Measurements from ENCODE around the gene BTBD7. TPM values are rescaled to one million over a fixed set of nuclear protein-coding genes. Genes with fewer than 3 reads are reported as not detected.
"Not testable (repeated sequence)": the region's sequence is repeated elsewhere in the genome, so short reads cannot be mapped to it uniquely, and the experiment has no call there.

BTBD7 gene, protein sequence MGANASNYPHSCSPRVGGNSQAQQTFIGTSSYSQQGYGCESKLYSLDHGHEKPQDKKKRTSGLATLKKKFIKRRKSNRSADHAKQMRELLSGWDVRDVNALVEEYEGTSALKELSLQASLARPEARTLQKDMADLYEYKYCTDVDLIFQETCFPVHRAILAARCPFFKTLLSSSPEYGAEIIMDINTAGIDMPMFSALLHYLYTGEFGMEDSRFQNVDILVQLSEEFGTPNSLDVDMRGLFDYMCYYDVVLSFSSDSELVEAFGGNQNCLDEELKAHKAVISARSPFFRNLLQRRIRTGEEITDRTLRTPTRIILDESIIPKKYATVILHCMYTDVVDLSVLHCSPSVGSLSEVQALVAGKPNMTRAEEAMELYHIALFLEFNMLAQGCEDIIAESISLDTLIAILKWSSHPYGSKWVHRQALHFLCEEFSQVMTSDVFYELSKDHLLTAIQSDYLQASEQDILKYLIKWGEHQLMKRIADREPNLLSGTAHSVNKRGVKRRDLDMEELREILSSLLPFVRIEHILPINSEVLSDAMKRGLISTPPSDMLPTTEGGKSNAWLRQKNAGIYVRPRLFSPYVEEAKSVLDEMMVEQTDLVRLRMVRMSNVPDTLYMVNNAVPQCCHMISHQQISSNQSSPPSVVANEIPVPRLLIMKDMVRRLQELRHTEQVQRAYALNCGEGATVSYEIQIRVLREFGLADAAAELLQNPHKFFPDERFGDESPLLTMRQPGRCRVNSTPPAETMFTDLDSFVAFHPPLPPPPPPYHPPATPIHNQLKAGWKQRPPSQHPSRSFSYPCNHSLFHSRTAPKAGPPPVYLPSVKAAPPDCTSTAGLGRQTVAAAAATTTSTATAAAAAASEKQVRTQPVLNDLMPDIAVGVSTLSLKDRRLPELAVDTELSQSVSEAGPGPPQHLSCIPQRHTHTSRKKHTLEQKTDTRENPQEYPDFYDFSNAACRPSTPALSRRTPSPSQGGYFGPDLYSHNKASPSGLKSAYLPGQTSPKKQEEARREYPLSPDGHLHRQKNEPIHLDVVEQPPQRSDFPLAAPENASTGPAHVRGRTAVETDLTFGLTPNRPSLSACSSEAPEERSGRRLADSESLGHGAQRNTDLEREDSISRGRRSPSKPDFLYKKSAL
- polyA plus RNA-seq (ENCODE audit: insufficient read length in 10 of 10) = 10 to 100 TPM; 18.6 to 26.1 (median 21.7) TPM
- long read RNA-seq, donor 1, full-length matches to known transcripts = 1 of 1 reads
- long read RNA-seq, donor 1, partial matches to known transcripts = 0 of 1 reads
- long read RNA-seq, donor 1, other reads (novel, unspliced or antisense) = 0 of 1 reads
- long read RNA-seq, donor 2, full-length matches to known transcripts = 1 of 1 reads
- long read RNA-seq, donor 2, partial matches to known transcripts = 0 of 1 reads
- long read RNA-seq, donor 2, other reads (novel, unspliced or antisense) = 0 of 1 reads
- long read RNA-seq, donor 3 = 0 reads
- long read RNA-seq, donor 4, full-length matches to known transcripts = 1 of 1 reads
- long read RNA-seq, donor 4, partial matches to known transcripts = 0 of 1 reads
- long read RNA-seq, donor 4, other reads (novel, unspliced or antisense) = 0 of 1 reads
- long read RNA-seq, donor 5 = 0 reads
- long read RNA-seq, donor 6 = 0 reads
- long read RNA-seq, donor 7, full-length matches to known transcripts = 2 of 2 reads
- long read RNA-seq, donor 7, partial matches to known transcripts = 0 of 2 reads
- long read RNA-seq, donor 7, other reads (novel, unspliced or antisense) = 0 of 2 reads
- long read RNA-seq, donor 8, full-length matches to known transcripts = 1 of 1 reads
- long read RNA-seq, donor 8, partial matches to known transcripts = 0 of 1 reads
- long read RNA-seq, donor 8, other reads (novel, unspliced or antisense) = 0 of 1 reads
- long read RNA-seq, donor 9 = 0 reads

DNA sequence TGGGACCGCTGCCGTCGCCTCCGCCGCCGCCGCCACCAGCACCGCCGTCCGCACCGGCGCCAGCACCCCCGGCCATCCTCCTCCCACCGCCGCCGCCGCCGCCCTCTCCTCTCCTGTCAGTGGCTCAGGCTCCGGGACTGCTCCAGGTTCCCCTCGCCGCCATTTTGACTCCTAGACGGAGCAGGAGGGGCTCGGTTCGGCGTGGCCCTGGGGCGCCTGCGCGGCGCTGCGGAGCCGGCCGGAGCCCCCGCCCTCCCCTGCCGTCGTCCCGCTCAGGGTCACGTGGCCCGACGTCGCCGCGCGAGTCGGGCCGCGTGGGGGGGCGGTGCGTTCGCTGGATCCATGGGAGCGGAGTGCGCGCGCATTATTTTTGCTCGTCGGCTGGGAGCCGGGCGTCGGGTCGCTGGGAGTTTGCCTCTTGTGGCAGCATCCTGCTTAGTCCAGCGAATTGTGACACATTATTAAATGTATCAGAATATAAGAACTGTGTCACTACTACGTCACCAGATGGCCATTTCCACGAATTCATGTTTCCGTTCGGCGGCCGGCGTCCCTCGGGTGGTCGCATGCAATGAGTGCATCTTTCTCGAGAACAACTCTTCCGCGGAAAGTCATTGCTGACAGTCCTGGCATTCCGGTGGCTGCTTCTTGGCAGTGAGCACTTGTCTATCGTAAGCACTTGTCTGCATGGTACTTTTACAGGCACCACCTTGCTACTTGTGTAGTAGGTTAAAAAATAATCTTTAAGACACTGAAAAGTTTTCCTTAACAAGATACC, at the start of gene BTBD7:
TSS of gene BTBD7 (minus strand) at position 184 of the 778 bp plus-strand sequence. CDS start 36,985 bp downstream, outside the sequence.
- DNase-seq = peak; percentile 96 to 98 (median 98)

DNA sequence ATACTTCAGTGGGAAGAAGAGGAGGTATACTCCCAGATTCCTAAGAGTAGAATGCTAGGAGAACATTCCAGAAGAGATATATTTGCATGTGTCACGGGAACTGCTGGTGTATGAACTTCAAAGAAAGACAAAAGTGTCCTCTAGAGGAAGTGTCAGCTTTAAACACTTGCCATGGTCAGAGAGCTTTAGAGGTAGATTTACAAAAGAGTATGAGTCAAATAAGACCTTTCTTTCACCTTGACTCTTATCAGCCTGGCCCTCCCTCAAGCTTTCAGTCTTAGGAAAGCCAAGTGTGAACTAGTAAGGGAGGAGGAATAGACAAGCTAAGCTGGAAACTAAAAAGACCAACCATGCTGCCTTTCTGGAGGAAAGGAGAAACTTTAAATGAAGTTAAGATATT, 48.8 kb upstream of the BTBD7 start:
- DNase-seq = no peak

DNA sequence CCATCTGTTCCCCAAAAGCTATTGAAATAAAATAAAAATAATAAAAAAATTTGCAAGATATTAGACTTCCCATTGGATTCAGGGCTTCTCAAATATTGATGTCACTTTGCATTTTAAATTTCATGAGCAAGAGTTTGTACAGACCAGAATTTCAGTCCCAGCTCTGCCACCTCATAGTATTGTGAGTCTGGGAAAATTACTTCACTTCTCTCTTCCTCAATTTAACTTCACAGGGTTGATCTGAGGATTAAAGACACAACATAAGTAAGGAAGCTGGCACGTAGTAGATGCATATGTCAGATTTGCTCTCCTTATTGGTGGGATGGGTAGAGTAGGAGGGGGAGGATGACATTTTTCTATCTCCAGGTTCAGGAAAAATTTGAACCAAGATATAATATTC, 47.0 kb upstream of the BTBD7 start:
- DNase-seq = no peak

DNA sequence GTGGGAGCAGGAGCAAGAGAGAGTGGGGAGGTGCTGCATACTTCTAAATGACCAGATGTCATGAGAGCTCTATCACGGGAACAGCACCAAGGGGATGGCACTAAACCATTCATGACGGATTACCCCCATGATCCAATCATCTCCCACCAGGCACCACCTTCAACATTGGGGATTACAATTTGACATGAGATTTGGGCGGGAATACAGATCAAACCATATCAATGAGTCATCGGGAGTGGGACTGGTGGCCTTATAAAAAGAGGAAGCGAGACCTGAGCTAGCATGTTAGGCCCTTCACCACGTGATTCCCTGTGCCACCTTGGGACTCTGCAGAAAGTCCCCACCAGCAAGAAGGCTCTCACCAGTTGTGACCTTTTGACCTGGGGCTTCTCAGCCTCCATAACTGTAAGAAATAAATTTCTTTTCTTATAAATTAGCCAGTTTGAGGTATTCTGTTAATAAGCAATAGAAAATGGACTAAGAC, 42.9 kb upstream of the BTBD7 start:
- no peak for DNase-seq

DNA sequence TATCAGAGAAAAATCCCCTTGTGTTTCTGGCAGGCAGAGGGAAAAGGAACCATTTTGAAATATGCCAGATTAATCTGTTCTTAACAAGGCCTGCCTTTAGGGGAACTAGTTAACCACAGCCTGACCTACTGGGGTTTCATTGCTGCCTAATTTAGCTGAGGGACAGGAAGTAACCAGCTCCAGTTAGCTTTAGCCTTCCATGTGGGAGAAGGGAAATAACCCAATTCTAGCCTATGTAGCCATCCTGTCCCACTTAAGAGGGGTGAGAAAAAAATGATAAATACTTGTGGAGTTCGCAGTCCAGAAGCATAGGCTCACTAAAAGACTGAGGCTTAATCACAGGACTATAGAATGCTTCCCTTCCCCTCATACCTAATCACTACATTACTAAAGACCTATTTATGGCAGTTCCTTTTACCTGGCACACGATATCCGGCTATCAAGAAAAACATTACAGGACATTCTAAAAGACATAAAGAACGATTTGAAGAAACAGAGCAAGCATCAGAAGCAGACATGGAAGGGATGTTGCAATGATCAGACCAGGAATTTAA, 37.0 kb upstream of the BTBD7 start:
- peak in 2 of 3 donors; percentile 2 to 4 for DNase-seq

DNA sequence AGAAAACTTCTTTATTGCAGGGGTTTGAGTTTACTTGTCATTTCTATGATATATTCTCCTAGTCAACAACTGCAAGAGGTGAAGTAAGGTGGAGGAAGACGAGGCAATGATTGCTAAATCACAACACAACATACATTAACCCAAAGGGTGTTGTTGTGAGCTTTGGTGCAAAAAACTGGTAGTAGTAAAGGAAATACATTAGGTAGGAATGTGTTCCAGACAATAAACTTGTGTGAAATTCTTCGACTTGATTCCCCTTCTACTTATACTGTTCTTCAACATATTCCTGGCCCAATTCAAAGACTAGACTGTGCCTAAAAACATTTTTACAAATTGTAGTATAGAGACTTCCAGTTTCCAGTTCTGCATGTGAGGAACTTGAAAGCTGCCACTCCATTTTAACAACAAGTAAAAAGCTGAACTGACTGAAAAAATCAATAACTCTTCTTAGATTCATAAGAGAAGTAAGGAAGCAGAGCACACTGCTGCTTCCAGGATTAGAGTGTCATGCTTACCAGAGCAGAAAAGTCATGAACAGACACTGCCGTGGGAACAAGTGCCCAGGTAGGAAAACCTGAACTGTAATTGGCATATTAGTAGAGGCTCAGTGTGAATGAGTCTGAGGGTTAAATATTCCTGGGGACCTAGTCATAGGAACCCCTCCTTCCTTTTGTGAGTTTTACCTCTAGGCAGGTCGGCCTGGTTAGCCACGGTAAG, 36.3 kb upstream of the BTBD7 start:
- DNase-seq = no peak

DNA sequence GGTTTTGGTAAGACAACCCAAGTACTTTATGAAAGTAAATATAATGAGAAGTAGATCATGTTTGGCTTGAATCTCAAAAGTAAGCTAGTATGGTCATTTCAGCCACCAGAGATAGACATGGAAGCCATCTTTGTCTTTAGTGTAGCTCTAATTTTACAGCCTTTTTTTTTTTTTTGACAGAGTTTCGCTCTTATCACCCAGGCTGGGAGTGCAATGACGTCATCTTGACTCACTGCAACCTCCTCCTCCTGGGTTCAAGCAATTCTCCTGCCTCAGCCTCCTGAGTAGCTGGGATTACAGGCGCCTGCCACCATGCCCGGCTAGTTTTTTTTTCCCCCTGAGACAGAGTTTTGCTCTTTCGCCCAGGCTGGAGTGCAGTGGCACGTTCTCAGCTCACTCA, 22.0 kb upstream of the BTBD7 start:
- DNase-seq = not testable (repeated sequence)

DNA sequence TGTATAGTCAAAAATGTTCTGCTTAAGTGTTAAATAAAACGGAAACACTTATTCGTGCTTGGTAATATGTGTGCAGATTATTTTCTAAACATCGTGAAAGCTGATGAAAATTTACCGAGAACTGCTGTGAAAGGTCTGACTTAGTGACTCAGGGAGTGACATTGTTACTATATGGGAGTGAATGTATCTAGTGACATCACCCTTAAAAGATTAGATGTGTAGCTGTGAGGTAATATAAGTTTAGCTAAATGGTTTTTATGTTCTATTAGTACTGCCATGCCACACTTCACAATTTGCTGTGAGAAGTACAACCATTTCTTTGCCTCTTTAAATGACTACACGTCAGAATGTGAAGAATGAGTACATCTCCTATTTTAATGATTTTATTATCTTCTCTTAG, 15.5 kb upstream of the BTBD7 start:
- no peak for DNase-seq

DNA sequence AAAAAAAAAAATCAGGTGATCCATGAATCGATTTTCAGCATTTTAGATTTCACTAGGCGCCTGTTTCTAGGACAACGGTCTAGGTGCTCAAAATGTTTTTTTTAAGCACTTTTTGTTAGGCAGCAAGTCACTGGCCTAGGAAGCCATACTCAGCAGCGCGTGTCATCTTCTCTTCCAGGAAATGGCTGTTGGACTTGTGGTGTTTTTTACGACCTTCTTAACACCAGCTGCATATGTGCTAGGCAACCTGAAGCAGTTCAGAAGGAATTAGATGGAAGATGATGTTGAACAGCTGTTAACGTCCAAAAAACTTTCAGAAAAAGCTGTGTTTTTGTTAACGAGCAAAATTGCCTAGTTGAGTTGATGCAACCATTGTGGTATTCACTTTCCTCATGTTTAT, 15.0 kb upstream of the BTBD7 start:
- no peak for DNase-seq

DNA sequence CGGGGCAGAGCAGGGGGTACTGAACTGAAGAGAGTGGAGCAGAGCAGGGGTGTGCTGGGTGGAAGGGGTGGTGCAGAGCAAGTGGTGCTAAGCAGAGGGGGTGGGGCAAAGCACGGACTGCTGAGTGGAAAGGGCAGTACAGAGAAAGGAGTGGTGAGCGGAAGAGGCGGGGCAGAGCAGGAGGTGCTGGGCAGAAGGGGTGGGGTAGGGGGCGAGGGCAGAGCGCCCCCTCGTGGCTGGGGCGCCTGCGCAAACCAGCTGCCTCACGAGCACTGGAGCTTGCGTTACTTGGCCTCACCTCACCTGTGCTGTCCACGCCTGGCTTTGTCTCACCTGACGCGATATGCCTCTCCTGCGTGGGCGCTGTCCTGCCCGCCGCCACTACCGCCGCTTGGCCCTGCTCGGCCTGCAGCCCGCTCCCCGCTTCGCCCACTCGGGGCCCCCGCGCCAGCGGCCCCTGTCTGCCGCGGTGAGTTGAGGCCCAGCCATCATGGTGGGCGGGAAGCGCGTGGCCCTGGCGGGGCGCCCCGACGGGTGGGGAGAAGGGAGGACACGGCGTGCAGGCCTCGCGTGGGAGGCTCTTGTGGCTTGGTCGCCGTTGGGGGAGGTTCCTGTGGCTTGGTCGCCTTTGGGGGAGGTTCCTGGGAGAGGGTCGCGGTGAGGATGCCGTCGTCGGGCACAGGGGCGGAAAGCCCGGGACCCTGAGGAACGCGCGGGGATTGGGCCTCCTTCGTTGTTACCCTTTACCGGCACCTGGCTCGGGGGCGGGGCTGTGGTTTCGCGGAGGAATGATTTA, 14.3 kb upstream of the BTBD7 start, which contains the start of gene COX8C:
TSS of gene COX8C (plus strand) at position 257 of the 796 bp plus-strand sequence. CDS start at position 344, 87 bp downstream.
- DNase-seq = no peak

DNA sequence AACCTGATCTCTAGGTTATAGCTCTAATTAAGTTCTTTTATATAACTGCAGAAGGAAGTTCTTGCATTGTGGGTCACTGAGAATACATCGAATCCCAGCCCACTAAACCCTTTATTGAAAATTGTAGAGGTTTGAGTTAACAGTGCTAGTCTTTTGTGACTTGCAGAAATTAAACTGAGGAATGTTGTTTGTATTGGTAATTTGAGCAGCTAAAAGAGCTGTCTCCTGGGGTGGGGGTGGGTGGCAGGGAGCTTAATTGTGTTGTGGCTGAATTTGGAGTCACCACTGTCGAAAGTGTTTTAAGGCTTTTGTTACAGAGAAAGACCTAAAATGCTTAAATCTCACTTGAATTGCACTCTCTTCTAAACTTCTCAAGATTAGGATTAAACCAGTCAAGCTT, 11.0 kb upstream of the BTBD7 start:
- no peak for DNase-seq

DNA sequence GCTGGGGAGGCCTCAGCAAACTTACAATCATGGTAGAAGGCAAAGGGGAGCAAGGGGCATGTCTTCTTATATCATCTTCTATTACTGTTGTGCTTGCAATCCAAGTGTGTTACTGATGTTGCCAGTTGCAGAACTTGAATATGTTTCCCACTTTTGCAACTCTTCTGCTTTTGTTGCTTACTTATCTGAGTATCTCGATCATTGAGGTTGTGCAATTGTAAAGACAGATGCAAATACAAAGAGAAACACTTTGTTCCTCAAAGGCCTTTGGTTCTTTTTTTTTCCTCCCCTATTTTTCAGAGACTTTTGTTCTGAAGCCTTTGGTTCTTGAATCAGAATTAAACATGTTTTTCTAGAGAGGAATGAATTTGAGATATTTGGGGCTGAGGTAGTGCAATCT, 10.4 kb upstream of the BTBD7 start:
- no peak for DNase-seq

DNA sequence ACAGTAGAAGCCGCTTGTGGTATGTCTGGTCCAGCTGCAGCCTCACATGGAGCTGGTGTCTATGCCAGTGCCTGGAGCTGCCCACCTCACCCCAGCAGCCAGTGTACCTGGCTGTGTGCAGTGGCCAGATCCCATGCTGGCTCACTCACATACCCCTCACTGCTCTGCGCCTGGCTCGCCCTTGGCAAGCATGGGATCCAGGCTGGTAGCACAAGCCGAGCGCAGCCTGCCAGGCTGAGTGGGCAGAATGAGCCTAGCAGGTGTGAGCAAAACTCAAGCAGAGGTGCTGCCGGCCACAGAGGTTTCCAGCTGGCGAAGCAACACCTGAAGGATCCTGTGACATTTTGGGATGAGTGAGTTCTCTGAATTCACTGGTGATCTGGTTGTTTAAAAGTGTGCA, 5.0 kb upstream of the BTBD7 start:
- no peak for DNase-seq

DNA sequence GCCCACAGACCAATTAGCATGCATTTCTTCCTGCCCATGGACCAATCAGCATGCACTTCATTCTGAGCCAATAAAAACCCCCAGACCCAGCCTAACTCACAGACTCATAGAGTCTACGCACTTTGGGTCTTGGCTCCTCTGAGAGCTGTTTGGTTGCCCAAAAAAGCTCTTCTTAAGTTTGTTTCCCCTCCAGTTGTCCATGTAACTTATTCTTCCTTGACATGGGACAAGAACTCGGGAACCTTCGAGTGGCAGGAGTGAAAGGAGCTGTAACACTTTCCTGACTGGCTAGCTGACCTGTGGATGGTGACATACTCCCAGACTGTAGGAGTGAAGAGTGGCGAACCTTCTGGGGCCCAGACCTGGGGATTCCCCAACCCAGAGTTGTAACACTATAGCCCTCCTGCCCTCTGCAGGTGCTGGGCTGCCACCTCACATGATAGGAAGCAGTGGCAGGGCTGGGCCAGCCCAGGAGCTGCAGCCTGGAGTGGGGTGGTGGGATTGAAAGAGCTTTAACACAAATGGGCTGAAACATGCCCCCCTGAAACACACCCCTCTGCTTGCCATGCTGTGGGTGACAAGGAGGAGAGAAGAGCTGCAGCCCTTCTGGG, 4.4 kb upstream of the BTBD7 start:
- no peak for DNase-seq

DNA sequence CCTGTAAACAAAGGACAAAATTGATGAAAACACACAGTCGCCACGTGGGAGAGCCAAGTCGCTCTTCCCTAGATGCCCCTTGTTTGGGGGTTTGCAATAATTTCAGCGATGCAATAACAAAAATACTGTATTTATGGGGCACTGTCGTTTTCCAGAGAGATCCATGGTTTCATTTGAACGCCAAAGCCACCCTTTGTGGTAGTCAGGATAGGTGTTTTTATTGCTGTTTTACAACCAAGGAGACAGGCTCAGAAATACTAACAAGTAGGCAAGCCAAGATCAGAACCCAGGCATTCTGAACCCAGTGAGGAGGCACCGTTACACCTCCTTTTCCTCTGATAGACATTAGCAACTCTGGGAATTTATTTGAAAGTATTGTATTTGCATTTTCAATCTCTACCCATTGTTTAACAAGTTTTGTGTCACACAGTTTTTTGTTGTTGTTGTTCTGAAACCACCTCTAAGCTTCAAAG, 831 bp upstream of the BTBD7 start:
- no peak for DNase-seq

DNA sequence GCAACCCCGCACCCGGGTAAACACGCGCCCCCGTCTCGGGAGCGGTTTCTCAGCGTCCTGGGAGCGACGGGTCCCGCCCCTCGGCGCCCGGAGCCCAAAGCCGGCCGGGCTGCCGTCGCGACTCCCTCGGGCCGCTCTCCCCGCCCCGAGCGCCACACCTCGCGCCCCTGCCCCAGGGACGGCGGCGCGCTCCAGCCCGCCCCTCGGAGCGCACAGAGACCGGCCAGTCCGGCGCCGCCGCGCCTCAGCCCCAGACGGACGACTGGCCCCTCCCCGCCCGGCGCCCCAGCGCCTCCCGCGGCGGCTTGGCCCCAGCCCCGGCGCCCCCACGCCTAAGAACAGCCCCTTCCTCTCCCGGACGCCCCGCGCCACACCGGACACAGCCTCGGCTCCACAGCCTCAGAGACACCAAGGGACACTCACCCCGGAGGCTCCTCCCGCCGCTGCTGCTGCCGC, 411 bp downstream of the BTBD7 start:
- peak in 2 of 3 donors; percentile 34 to 39 for DNase-seq
